Upper lobe of left lung (tissue), 4 donors: ENCODE results near the gene CYP2W1.

Experiments
- CTCF ChIP-seq, 6 experiments: fragments of 450-650 bp in 4 of 6; fragments of 200-600 bp in 2 of 6; sonication (generic) in 2 of 6; IDR thresholded peaks; one replicate each; pipeline ENCODE4 v1.5.1; 2016 to 2019; ENCODE audit warnings: antibody characterized with exemption in 6 of 6
- EP300 ChIP-seq, 4 donors: sonication (generic); formaldehyde crosslinking; IDR thresholded peaks; one replicate each; pipeline ENCODE4 v1.5.1; 2017; ENCODE audit warnings: antibody characterized with exemption in 4 of 4, control low read depth in 2 of 4
- POLR2A ChIP-seq, 4 donors: fragments of 450-650 bp; IDR thresholded peaks; one replicate each; pipeline ENCODE4 v1.5.1; 2016 to 2017; ENCODE audit warnings: antibody characterized with exemption in 4 of 4, mild to moderate bottlenecking in 2 of 4
- POLR2AphosphoS5 ChIP-seq, 2 donors: sonication (generic); formaldehyde crosslinking; IDR thresholded peaks; one replicate each; pipeline ENCODE4 v1.5.1; 2017; ENCODE audit warnings: antibody characterized with exemption in 2 of 2

- no peak for TF ChIP-seq CTCF (IDR thresholded peaks at IDR 0.05)
- TF ChIP-seq POLR2A (IDR thresholded peaks at IDR 0.05) = no peak
- no peak for TF ChIP-seq POLR2AphosphoS5 (IDR thresholded peaks at IDR 0.05)
- TF ChIP-seq EP300 (IDR thresholded peaks at IDR 0.05) = no peak
These were observed 13.3 kb downstream of the CYP2W1 start for GRCh38 chr7:996079-996872.
